Head of caudate nucleus (tissue), 42 donors: ENCODE data around the gene DENND11.
"Not testable (repeated sequence)": the region's sequence is repeated elsewhere in the genome, so short reads cannot be mapped to it uniquely, and the experiment has no call there.

Source experiments
- DNase-seq, 42 donors: peaks; one replicate each; pipeline versions ENCODE4 v3.0.0 to v3.0.0-alpha.2; 2020 to 2021; ENCODE audit warnings: mixed read lengths in 7 of 42
- intact Hi-C: fragments of 100-400 bp; cut with DNase I; formaldehyde crosslinking; loops from one replicate; pipeline ENCODE4 v1.15.0; 2022

The DENND11 gene

DNA sequence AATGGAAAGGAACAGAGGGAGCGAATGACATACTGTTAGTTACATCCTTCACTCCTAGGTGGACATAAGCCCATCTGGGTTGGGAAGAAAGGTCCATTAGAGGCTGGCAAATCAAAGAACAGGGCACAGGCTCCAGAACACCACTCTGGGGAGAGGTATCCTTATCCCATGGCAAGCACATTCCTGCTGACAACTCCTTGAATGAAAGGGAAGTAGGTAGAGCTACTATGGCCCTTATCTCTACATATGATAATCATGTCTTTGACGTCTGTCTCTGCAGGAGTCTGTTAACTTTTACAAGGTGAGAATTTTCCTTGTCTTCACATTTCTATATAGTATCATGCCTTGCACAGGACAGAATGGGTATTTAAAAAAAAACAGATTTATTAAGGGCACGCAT lies 10.4 kb downstream of the DENND11 start:
- DNase-seq, result no peak
- intact Hi-C loops, result no loop called here

GRCh38 chr7:141689072-141689825 lies 12.7 kb downstream of the DENND11 start:
- DNase-seq, intact Hi-C loops: not testable (repeated sequence)

DNA sequence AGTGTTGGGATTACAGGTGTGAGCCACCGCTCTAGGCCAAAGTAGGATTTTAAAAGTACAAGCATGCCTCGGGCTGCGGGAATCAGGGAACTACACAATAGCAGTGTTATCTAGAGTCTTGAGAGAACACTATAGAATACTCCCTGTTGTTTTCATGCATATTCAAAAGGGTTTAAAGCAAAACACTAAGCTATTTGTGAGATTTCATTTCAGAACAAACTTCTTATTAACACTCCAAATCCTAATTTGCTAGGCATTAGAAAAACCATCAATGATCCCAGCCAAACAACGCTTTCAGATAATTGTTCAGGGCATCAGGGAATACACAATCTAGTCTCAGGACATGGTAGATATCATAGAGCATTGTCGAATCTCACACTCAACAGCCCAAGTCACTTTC lies 13.9 kb downstream of the DENND11 start:
- intact Hi-C loops, result no loop called here
- no peak for DNase-seq

- intact Hi-C loops, result no loop called here
- DNase-seq, result no peak
These were observed 15.3 kb downstream of the DENND11 start for GRCh38 chr7:141686670-141687069.

- no peak for DNase-seq
- intact Hi-C loops, result no loop called here
These were observed 15.9 kb downstream of the DENND11 start for GRCh38 chr7:141686074-141686473.

DNA sequence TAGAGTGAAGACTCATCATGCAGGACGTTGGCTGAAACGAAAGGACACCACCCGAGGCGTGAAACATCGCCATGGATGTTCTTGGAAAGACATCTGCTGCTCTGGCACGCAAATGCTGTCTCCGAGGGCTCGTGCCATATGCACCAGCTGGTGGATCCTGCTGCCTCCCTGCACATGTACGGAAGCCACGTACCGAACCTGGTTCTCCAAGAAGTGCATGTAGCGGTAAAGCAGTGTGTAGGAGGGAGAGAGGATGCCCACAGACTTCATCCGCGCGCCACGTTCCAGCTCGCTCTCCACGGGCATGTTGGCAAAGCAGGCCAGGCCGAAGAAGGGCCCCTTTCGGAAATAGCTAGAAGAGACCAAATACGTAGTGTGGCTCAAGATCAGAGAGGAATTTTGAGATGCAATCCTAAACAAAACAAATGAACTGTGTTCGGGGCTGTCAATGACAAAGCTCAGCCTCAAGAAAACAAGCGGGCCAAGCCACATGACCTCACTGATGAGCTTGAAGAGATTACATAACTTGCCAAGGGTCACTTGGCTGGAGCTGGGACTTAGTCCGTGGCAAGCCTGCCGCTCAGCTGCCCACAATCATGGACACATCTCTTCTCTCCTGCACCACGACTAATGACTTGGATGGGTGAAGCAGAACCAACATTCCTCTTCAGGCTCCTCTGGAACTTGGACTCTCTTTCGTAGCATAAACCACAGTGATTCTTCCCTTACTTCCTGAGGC lies 16.5 kb downstream of the DENND11 start:
- intact Hi-C loops, result no loop called here
- DNase-seq, result peak in 28 of 42 donors; percentile 34 to 86 (median 64)

DNA sequence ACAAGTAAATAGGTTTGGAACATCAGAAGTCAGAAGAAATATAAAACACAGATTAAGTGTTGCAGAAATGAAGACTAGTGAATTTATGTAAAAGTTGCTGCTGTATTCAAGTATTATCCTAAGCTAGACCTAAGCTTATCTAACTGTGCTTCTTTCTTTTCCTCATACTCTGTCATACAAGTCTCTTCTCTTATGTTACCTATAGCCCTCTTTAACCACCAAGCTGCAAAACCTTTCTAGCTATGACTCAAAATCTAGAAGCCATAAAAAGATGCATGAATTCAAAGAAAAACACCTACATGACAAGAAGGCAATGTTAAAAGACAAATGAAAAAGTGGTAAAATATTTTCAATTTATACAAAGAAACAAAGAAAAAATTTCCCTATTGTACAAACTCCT lies 23.0 kb downstream of the DENND11 start:
- intact Hi-C loops, result no loop called here
- DNase-seq, result no peak

DNA sequence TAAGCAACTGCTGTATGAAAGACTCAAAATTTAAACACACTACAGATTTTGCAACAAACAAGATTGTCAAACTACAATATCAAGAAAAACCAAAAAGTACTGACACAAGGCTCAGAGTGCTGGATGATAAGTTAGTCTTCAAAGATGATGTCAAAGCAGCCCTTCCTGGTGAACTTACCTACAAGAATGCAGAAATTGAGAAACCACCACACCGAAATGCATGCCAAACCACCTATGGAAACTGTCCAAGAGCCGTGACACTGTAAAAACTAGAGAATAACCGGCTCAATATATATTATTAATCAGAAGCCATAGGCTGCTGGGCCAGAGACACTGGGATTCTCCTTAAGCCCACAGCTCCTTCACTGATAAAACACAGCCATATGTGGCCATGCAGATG lies 25.3 kb downstream of the DENND11 start:
- intact Hi-C loops, result no loop called here
- DNase-seq, result no peak

DNA sequence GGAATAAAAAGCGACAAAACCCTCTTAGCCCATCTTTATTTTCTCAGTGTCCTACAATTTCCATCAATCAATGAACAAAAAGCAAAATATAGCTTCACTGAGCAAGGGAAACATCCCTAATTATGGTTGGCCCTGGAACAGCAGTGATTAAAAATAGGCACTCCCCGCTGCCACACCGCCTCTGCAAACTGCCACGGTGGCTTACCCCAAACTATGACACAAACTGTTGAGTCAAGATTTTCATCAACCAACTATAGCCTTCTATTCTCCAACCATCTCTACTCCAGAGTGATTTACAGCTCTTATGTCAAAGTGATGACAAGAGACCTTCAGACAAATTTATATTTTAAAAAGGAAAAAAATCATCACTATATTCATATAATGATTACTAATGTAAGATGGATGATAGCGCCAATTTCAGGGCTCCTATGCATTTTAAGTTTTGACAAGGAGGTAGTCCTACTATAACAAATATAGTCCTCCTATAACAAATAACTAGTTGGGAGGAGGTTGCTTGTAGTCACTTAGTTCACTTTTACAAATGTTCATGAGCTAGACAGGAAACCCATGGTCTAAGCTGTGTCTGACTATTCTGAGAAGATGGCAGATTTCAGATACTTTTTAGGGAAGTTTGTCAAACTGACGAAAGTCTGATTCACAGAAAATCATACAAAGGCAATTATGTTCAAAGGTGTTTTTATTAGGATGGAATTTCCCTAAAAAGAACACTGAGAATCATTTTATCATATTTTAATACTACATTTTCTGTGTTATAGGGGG lies 26.3 kb downstream of the DENND11 start:
- DNase-seq, result peak in 20 of 42 donors; percentile 32 to 81 (median 54)
- intact Hi-C loops, result no loop called here

DNA sequence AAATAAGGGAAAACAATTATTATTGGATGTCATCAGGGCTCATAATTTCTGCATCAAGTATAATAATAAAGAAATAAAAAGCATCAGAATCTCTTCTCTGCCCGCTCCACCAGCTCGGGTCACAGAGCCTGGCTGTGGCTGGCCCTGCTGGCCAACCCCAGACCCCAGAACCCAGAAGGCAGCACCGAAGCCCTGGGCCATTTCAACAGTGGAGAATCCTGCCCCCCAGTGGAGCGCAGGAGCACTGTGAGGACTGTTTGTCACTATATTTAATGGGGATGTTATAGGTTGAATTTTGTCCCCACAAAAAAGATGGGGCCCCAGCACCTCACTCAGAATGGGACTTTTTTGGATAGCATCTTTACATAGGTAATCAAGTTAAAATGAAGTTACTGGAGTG lies 27.3 kb downstream of the DENND11 start:
- intact Hi-C loops, result no loop called here
- DNase-seq, result peak in 30 of 42 donors; percentile 30 to 85 (median 56)

- DNase-seq, result peak in 7 of 42 donors; percentile 37 to 67 (median 50)
- intact Hi-C loops, result no loop called here
These were observed 27.7 kb downstream of the DENND11 start for GRCh38 chr7:141674171-141674671.

- intact Hi-C loops, result no loop called here
- no peak for DNase-seq
These were observed 28.6 kb downstream of the DENND11 start for GRCh38 chr7:141673346-141673745.

- no peak for DNase-seq
- intact Hi-C loops, result no loop called here
These were observed 30.1 kb downstream of the DENND11 start for GRCh38 chr7:141671705-141672496.

- intact Hi-C loops, result no loop called here
- DNase-seq, result no peak
These were observed 33.1 kb downstream of the DENND11 start for GRCh38 chr7:141668853-141669252.

DNA sequence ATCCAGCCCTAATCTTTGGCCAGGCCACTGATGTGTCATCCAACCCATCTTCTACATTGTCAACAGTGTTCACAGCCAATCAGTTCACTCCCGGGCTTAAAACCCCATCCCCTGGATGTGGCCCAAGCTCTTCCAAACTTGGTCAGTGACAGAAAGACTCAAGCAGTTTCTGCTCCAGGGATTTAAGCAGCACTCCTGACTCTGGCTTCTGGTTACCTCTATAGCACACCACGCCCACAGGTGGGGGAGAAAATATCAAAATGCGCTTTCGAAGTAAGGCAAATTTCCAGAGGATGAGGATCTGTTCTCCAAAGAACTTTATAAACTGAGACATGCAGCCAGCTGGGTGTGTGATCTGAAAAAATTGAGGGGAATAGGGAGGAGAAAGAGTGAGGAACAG lies 35.9 kb downstream of the DENND11 start:
- peak in 8 of 42 donors; percentile 30 to 69 (median 44) for DNase-seq
- intact Hi-C loops, result no loop called here

- no peak for DNase-seq
- intact Hi-C loops, result no loop called here
These were observed 36.5 kb downstream of the DENND11 start for GRCh38 chr7:141665208-141666035.

- DNase-seq, result no peak
- intact Hi-C loops, result no loop called here
These were observed 37.5 kb downstream of the DENND11 start for GRCh38 chr7:141664450-141664849.
